GM19372 (cell line): Measurements from ENCODE around the gene ZNF142.

Source experiments
- ATAC-seq: cut with Tn5 transposase; IDR thresholded peaks from one replicate; pipeline ENCODE4 v1.9.1; 2021; ENCODE audit warnings: mild to moderate bottlenecking, low read depth, moderate library complexity; ENCODE audit not compliant: unreplicated experiment

Gene ZNF142

DNA sequence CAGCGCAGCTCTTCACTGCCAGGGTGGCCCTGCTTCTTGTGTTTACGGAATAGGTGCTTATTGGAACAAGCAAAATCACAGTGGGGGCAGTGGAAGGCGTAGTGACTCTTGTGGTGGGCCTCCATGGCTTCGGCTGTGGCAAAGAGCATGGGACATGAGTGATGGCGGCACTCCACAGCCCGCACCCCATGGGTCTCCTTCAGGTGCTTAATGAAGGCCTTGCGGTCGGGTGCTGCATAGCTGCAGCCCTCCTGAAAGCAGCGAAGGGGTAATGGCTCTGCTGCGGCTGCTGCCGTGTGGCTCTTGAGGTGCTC lies 10.7 kb downstream of the ZNF142 start:
- no peak for ATAC-seq

- no peak for ATAC-seq
Observed at GRCh38 chr2:218648088-218648786, 11.2 kb downstream of the ZNF142 start.

DNA sequence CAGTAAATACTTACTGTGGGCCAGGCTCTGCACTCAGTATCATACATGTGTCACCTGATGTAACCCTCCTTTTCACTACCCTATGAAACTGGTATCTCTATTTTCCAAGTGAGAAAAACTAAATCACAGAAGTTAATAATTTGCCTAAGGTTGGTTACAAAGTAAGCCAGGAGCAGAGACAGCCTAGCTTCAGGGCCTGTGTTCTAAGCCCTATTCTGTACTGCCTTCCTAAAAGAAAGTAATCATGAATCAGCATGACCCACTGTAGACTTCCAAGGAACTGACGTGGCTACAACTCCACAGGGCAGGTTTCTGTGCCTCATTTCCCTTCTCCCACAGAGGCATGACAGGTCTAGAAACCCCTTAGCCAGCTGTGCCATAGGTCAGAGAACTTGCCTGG lies 14.3 kb downstream of the ZNF142 start:
- ATAC-seq, result no peak

DNA sequence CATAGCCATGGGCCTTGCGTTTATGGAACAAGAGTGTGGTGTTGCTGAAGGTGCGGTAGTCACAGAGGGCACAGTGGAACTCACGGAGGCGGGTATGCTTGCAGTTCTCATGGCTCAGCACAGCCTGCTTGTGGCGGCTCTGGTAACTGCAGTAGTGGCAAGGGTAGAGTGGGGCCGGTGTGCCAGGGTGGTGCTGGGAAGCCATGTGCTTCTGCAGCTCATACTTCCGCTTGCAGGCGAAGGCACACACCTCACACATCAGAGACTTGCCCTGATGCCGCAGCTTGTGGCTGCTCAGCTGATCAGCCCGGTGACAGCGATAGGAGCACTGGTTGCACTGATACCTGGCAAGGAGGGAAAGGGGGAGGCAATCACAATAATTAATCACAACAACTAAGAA lies 14.7 kb downstream of the ZNF142 start:
- ATAC-seq, result no peak

DNA sequence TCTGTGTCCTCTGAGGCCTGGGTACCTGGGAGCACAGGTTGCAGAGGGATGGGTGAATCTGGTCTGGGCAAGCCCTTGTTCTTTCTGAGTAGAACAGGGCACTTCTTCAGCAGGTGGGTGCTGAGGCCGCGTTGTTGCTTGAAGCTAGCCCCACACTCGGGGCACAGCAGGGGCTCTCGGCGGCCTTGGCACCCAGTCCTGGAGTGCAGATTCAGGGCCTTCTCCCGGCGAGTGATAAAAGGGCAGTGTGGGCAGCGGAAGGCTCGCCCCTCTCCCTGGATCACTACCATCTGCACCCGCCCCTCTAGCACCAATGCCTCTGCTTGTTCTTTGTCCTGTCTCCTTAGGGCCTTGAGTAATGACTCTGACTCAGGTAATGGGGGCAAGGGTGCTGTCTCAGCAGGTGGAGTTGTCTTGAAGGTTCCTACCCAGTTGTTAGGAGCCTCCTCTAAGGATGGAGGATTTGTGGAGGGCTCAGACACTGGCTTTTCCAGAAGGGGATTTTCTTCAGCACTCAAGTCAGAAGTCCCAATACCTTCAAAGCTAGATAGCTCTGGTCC lies 15.6 kb downstream of the ZNF142 start:
- ATAC-seq, result no peak

- ATAC-seq, result no peak
Observed at GRCh38 chr2:218642786-218643185, 16.6 kb downstream of the ZNF142 start.

GRCh38 chr2:218642121-218642656 lies 17.2 kb downstream of the ZNF142 start:
- no peak for ATAC-seq

GRCh38 chr2:218638372-218638771 lies 21.1 kb downstream of the ZNF142 start:
- no peak for ATAC-seq

DNA sequence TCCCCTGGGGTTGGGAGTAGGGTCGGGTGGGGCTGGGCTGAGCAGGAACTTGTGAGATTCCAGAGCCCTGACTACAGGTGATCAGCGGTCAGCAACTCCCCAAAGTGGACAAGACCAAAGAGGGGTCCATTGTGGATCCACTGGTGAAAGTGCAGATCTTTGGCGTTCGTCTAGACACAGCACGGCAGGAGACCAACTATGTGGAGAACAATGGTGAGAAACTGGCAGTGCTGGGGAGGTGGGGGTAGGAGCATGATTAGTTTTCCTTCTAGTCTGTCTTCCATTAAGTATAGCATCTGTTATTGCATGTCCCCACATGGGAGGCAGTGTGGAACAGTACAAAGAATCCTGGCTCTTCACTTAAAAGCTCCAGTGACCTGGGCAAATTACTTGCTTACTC lies 23.7 kb downstream of the ZNF142 start:
- no peak for ATAC-seq

GRCh38 chr2:218631837-218632236 lies 27.6 kb downstream of the ZNF142 start:
- ATAC-seq, result no peak

- ATAC-seq, result no peak
Observed at GRCh38 chr2:218627939-218628338, 31.5 kb downstream of the ZNF142 start.

- ATAC-seq, result no peak
Observed at GRCh38 chr2:218626369-218626768, 33.1 kb downstream of the ZNF142 start.

DNA sequence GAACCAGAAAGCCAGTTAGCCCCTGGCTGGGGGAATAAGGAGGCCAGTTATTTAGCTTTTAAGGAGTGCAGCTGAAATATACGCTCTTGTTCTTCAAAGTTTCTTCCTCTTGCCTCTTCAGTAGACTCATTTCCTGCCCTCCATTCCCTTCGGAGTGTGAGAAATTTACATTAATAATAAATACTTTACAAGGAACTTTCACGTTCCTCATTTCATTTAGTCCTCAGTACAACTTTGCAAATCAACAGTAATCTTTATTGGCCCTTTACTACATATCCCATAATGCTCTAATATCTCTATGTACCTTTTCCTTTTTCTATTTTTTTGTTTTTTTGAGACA lies 36.1 kb downstream of the ZNF142 start:
- no peak for ATAC-seq

- no peak for ATAC-seq
Observed at GRCh38 chr2:218622606-218623365, 36.6 kb downstream of the ZNF142 start.

- no peak for ATAC-seq
Observed at GRCh38 chr2:218621007-218621406, 38.4 kb downstream of the ZNF142 start.

GRCh38 chr2:218618102-218618860 lies 41.1 kb downstream of the ZNF142 start:
- ATAC-seq, result no peak

DNA sequence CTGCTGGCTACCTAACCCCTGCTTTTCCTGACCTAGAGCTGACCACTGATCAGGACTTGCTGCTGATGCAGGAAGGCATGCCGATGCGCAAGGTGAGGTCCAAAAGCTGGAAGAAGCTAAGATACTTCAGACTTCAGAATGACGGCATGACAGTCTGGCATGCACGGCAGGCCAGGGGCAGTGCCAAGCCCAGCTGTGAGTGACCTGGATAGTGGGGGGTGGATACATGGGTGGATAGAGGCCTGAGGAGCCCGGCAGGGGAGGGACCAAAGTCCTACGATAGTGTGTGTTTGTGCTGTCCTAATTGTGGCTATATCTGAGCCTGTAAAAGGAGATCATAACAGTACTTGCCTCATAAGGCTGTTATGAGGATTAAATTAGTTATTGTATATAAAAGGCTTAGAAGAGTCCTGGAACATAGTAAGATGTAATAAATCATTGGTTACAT lies 43.5 kb downstream of the ZNF142 start:
- no peak for ATAC-seq

- no peak for ATAC-seq
Observed at GRCh38 chr2:218607436-218608115, 51.8 kb downstream of the ZNF142 start, which contains the start of gene PLCD4. Gene PLCD4, plus strand, starts transcription at chr2:218607899. Its CDS starts 7,841 bp downstream, at chr2:218615740.

DNA sequence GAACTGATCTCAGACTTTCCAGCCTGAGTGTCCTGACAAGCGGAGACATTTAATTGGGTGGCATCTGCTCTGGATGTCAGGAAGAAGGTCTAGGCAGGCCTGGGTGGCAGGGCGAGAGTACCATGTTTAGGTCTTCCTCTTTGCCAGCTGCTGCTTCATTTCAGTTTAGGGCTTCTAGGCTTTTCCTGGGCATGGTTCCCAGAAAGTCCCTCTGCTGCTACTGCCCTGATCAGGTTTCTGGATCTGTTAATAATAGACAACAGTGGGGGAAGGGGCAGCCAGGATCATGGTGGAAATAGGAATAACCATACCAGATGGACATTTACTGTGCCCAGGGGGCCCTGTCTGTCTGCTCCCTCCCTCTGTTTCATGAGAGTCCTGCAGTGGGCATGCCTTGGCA lies 54.0 kb downstream of the ZNF142 start:
- no peak for ATAC-seq
